MM.1S (cell line): ENCODE measurements around the gene OSBPL10.

Experiments
- EZH2phosphoT487 ChIP-seq: fragments of 300-600 bp; sonication (generic); IDR thresholded peaks from 2 replicates; pipeline ENCODE4 v1.6.1; 2018; ENCODE audit warnings: antibody characterized with exemption, low read length
- TF ChIP-seq, protein P1 (sequence below): fragments of 300-600 bp; sonication (generic); IDR thresholded peaks from 2 replicates; pipeline ENCODE4 v1.5.1; 2016; ENCODE audit warnings: antibody characterized with exemption, low read length, mixed read lengths

DNA sequence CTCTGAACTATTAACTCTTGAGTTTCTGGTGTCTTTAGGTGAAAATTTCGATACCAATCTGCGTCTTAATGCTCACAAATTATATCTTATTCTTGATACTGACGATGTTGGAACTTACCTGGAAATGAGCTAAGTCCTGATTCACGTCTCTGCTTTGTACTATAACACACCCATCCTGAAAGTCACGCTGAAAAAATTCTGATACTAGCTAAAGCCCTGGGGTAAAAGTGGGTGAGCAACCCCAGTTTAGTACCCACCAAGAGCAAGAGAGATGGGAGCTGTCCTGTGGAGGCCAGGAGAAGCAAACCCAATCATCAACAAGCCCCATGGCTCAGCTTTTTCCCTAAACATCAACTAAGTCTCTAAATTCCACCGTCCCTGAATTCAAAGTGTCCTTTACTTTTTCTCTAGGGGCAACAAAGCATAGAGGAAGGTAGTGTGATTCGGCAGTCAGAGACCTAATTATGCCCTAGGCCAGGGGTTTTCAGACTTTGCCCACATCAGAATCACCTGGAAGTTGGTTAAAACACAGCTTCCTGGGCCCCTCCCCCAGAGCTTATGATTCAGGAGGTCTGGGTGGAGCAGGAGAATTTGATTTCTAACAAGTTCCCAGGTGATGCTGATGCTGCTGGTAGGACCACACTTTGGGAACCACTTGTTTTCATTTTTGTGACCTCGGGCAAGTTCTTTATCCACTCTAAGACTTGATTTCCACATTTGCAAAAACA, 90.2 kb downstream of the OSBPL10 start:
- TF ChIP-seq, protein P1, sequence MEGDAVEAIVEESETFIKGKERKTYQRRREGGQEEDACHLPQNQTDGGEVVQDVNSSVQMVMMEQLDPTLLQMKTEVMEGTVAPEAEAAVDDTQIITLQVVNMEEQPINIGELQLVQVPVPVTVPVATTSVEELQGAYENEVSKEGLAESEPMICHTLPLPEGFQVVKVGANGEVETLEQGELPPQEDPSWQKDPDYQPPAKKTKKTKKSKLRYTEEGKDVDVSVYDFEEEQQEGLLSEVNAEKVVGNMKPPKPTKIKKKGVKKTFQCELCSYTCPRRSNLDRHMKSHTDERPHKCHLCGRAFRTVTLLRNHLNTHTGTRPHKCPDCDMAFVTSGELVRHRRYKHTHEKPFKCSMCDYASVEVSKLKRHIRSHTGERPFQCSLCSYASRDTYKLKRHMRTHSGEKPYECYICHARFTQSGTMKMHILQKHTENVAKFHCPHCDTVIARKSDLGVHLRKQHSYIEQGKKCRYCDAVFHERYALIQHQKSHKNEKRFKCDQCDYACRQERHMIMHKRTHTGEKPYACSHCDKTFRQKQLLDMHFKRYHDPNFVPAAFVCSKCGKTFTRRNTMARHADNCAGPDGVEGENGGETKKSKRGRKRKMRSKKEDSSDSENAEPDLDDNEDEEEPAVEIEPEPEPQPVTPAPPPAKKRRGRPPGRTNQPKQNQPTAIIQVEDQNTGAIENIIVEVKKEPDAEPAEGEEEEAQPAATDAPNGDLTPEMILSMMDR = no peak
- TF ChIP-seq EZH2phosphoT487 = no peak
